GM12873 (cell line): ENCODE results near the gene KIFC3.

Experiments used
- TF ChIP-seq, protein P1 (sequence below): IDR thresholded peaks from 2 replicates; pipeline ENCODE4 v1.5.1; 2012; ENCODE audit warnings: low read depth, mild to moderate bottlenecking, moderate library complexity, low read length, control low read depth; ENCODE audit not compliant: insufficient read depth; ENCODE audit errors: missing control alignments

The KIFC3 gene

DNA sequence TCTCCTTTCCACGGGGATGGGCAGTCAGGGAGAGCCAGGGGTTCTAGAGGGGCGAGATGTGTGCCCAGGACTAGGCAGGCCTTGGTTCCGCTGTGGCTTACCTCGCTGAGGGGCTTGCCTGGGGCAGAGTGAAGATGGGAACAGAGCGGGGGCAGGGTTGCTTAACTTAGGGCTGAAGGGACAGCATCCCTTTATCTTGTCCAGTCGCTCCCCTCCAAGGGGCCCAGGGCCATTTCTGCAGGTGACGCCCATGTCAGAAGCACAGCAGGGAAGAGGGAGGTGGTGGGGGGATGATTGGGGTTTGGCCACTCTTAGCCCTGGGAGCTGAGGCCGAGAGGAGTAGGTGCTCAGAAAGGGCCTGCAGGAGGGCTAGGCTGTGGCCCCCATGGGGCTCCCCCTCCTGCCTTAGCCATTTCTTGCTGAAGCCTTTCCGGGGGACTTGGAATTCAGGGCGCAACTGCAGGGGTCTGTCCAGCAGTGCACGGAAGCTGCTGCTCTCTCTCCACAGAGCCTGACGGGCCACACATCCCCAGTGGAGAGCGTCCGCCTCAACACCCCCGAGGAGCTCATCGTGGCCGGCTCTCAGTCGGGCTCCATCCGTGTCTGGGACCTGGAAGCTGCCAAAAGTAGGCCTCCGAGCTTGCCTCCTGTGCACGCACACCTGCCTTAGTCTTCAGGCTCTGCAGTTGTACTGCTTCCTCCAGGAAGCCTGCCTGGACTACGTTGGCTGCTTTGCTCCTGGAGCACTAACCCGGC is 58.2 kb downstream of the KIFC3 start:
- TF ChIP-seq, protein P1, sequence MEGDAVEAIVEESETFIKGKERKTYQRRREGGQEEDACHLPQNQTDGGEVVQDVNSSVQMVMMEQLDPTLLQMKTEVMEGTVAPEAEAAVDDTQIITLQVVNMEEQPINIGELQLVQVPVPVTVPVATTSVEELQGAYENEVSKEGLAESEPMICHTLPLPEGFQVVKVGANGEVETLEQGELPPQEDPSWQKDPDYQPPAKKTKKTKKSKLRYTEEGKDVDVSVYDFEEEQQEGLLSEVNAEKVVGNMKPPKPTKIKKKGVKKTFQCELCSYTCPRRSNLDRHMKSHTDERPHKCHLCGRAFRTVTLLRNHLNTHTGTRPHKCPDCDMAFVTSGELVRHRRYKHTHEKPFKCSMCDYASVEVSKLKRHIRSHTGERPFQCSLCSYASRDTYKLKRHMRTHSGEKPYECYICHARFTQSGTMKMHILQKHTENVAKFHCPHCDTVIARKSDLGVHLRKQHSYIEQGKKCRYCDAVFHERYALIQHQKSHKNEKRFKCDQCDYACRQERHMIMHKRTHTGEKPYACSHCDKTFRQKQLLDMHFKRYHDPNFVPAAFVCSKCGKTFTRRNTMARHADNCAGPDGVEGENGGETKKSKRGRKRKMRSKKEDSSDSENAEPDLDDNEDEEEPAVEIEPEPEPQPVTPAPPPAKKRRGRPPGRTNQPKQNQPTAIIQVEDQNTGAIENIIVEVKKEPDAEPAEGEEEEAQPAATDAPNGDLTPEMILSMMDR: no peak

DNA sequence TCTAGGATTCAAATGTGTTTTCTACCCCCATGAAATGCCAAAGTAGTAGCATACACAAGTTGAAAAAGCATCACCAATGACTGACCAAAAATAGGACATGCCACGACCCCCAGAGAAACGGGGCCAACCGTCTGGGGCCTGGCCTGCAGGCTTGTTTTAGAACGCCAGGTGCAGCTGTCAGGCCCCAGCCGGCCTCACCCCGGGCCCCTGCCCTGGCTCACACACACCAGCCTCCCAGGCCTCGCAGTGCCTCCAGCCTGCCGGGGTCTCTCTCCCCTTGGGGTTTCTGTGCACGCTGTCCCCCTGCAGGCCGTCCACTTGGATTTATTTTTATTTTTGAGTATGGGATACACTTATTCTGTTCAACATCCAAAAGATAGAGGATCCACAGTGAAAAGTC is 58.8 kb downstream of the KIFC3 start:
- TF ChIP-seq, protein P1: no peak

DNA sequence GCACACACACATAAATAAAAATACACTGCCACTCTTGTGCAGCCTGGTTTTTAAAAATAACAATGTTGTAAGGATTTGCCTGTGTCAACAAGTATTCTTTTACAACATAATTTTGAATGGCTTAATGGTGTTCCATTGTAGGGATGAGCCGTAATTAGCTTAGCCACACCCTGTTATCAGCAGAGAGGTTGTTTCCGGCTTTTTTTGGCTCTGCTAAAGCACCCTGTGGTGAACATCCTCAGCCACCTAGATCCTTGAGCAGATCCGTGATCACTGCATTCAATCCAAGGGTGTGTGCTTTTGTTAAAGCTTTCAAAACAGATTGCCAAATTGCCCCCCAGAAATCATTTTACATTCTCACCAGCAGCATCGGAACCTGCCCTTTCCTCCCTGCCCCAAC is 59.7 kb downstream of the KIFC3 start:
- TF ChIP-seq, protein P1: no peak

DNA sequence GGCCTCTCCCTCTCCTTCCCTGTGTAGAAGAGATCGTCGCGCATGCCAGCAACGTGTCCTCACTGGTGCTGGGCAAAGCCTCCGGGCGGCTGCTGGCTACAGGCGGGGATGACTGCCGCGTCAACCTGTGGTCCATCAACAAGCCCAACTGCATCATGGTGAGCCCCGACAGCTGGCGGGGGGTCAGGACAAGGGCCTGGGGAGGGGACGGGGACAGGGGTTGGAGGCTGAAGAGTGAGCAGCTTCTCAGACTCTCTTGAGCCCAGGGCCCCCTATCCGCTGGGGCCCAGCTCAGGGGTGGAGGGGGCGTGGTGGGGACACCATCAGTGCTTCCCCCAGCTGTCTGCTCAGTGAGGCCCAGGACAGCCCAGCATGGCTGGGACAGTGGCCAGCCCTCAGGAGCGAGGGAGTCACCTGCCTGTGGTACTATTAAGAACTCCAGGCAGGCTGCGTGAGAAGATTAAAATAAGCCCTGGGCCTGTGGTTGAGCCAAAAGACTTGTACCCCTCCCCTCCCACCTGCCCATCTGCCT is 60.6 kb downstream of the KIFC3 start:
- TF ChIP-seq, protein P1: no peak

DNA sequence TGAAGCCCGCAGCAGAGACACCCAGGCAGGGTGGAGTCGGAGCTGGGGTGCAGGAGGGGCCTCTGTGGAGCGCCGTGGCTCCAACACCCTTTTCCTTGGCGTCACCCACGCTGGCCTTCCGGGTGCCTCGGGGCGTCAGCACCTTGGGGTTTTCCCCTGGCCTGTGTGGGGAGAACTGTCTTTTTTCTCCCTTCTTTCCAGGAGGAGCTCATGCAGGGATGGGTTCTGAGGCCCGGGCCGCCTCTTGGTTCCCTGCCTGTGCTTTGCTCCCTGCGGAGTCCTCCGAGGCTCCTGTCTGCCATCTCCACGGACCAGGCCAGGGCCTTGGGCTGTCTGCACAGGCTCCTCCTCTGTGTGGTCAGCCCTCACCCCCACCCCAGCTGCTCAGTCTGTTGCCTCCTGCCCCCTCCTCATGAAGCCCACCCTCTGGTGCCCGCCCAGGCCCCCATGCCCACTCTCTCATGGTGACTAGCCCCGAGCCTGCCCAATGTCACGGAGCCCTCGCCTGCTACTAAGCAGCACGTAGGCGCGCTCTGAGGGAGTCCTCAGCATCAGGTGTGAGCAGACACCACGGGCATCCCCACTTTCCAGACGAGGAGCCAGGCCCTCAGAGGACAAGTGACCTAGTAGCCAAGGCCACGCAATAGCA is 61.7 kb downstream of the KIFC3 start:
- TF ChIP-seq, protein P1: no peak

DNA sequence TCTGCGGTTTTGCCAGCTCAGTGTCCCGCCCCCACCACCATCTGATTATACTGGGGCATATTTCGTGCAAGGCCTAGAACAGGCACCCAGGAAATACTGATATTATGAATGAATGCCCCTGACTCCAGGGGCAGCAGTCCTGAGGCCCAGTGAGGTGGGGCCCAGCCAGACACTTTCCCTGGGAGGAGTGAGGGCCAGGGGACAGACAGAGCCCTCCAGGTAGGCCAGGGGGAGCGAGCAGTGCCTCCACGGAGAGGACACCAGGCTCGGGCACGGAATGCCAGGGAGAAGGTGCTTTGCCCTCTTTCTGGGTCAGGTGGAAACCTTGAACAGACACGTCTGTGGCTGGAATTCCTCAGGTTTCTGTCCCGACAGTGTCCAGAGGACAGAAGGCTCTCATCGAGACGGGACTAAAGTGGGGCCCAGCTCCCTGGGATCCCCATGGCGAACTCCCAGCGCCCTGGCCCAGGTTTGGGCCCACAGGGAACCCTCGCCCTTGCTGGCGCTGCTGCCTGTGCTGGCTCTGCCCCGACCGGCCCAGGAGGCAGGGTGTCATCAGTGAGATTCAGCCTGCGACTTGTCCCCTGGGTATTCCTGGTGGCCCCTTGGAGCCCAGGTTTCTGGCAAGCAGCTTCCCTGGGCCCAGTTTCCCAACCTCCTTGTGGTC is 62.4 kb downstream of the KIFC3 start:
- TF ChIP-seq, protein P1: no peak

DNA sequence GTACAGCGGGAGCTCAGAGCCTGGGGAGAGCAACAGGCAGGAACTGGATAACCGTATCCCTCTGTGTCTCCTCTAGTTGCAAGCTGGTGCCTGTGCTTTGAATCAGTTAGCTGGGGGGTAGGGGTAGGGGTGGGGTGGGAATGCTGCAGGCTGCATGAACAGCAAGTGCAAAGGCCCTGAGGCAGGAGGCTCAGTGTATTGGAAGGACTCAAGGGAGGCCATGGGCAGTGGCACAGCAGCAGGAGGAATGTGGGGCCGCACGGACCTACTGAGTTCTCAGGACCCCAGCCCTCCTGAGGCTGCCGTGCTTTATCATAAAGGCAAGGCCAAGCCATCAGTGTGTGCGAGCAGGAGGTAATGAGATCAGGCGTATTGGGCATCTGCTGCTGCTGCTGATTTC is 63.4 kb downstream of the KIFC3 start:
- TF ChIP-seq, protein P1: no peak
